Measurements from ENCODE around the gene KLF5. TPM values are rescaled to one million over a fixed set of nuclear protein-coding genes. Genes with fewer than 3 reads are reported as not detected.
A peak's percentile ranks its signal among the peaks of the same experiment; 100 is the strongest.
"Not testable (repeated sequence)": the region's sequence is repeated elsewhere in the genome, so short reads cannot be mapped to it uniquely, and the experiment has no call there.

KLF5 gene
- polyA plus RNA-seq, 1 donor = 179 TPM

DNA sequence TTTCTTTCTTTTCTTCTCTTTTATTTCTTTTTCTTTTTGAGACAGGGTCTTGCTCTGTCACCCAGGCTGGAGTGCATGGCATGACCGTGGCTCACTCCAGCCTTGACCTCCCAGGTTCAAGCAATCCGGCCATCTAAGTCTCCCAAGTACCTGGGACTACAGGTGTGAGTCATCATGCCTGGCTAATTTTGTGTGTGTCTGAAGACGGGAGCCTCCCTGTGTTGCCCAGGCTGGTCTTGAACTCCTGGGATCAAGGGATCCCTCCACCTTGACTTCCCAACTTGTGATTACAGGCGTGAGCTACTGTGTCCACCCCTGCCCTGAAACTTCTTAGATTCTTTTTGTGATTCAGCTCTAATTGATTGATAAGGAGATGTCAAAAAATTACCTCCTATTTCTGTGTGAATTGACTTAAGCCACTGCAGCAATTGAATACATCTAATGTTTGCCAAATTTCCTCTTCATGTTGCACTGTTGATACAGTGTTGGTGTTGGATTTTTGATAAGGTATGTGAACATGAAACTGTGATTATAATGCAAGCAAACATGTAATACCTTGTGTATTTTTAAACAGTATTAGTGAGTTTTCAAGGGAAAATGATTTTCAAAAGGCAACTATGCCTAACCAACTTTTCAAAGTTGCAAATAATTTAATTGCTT lies 22.6 kb downstream of the KLF5 start:
- H3K36me3 ChIP-seq (ENCODE audit: control insufficient read depth, insufficient read depth, low read length) = peaks cover 8% of the 10 kb centered on the region
- peak overlapping the region; percentile 35 for H3K27ac ChIP-seq (ENCODE audit: low read length)
- no peaks in the 10 kb centered on the region for H3K27me3 ChIP-seq (ENCODE audit: control insufficient read depth, insufficient read depth, low read length)
- WGBS (ENCODE audit: insufficient coverage, low lambda C conversion rate) = 83% methylated on average over 1 of the region's 4 CpGs
- peaks cover 16% of the 10 kb centered on the region for H3K4me1 ChIP-seq (ENCODE audit: control insufficient read depth, insufficient read depth, low read length)
- H3K4me3 ChIP-seq (ENCODE audit: low read length) = no peak overlapping the region
- H3K9me3 ChIP-seq (ENCODE audit: control insufficient read depth, low read depth, low read length) = no peaks in the 10 kb centered on the region
- peak in 1 of 2 donors; percentile 38 for DNase-seq

DNA sequence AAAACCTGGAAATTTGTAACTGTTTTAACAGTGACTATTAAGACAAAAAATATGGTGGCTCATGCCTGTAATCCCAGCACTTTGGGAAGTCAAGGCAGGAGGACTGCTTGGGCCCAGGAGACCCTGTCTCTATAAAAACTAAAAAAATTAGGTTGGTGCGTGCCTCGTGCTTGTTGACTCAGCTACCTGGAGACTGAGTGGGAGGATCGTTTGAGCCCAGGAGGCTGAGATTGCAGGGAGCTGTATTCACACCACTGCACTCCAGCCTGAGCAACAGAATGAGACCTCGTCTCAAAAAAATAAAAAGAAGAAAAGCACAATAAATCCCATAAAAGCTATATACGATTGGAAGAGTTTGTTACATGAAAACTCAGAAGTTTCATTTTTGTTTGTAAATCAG lies 23.7 kb downstream of the KLF5 start:
- H3K4me3 ChIP-seq (ENCODE audit: low read length) = no peak overlapping the region
- DNase-seq = no peak
- H3K36me3 ChIP-seq (ENCODE audit: control insufficient read depth, insufficient read depth, low read length) = peaks cover 3% of the 10 kb centered on the region
- H3K27me3 ChIP-seq (ENCODE audit: control insufficient read depth, insufficient read depth, low read length) = no peaks in the 10 kb centered on the region
- H3K4me1 ChIP-seq (ENCODE audit: control insufficient read depth, insufficient read depth, low read length) = peaks cover 16% of the 10 kb centered on the region
- no peak overlapping the region for H3K27ac ChIP-seq (ENCODE audit: low read length)
- 20% methylated on average over 1 of the region's 5 CpGs for WGBS (ENCODE audit: insufficient coverage, low lambda C conversion rate)
- H3K9me3 ChIP-seq (ENCODE audit: control insufficient read depth, low read depth, low read length) = no peaks in the 10 kb centered on the region

DNA sequence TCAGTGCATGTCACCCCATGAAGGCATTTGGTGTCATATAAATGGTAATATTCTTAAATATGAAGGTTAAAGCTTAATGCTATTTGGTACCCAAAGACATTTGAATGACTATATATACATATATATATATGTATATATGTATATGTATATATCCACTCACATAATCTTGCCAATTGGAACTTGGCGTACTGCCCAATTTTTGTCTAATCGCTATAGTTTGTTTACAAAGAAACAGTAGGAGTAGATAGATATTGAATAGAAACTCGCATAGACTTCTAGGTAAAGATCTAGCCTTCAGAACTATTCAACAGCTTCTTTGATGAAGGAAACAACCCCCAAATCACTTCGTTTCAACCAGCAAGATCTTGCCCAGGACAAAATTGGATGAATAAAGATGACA lies 24.1 kb downstream of the KLF5 start:
- H3K4me1 ChIP-seq (ENCODE audit: control insufficient read depth, insufficient read depth, low read length) = peaks cover 16% of the 10 kb centered on the region
- H3K9me3 ChIP-seq (ENCODE audit: control insufficient read depth, low read depth, low read length) = no peaks in the 10 kb centered on the region
- H3K27me3 ChIP-seq (ENCODE audit: control insufficient read depth, insufficient read depth, low read length) = no peaks in the 10 kb centered on the region
- WGBS (ENCODE audit: insufficient coverage, low lambda C conversion rate) = no CpG with 5 or more reads among the region's 4 CpGs
- H3K36me3 ChIP-seq (ENCODE audit: control insufficient read depth, insufficient read depth, low read length) = peaks cover 2% of the 10 kb centered on the region
- no peak overlapping the region for H3K27ac ChIP-seq (ENCODE audit: low read length)
- H3K4me3 ChIP-seq (ENCODE audit: low read length) = no peak overlapping the region
- DNase-seq = no peak

DNA sequence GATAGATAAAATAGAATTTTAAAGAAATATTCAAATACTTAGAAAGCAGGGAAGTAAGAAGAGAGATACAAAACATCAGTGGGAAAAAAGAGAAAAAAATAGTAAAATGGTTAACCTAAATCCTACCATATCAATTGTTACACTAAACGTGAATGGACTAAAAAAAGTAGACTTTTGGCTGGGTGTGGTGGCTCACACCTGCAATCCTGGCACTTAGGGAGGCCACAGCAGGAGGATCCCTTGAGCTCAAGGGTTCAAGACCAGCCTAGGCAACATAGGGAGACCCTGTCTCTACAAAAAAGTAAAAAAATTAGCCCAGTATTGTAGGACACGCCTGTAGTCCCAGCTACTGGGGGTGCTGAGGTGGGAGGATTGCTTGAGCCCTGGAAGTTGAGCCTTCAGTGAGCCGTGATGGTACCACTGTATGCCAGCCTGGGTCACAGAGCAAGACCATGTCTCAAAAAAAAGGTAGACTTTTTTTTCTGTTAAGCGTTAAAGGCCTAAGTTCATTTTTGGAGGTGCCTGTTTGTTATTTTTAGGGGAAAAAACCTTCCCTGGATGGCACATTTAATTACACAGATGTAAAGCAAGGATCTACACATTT lies 29.6 kb downstream of the KLF5 start:
- peaks cover 5% of the 10 kb centered on the region for H3K4me1 ChIP-seq (ENCODE audit: control insufficient read depth, insufficient read depth, low read length)
- no peak overlapping the region for H3K27ac ChIP-seq (ENCODE audit: low read length)
- no peaks in the 10 kb centered on the region for H3K27me3 ChIP-seq (ENCODE audit: control insufficient read depth, insufficient read depth, low read length)
- no peak for DNase-seq
- whole genome bisulfite sequencing (ENCODE audit: insufficient coverage, low lambda C conversion rate) = 100% methylated on average over 1 of the region's 4 CpGs
- H3K4me3 ChIP-seq (ENCODE audit: low read length) = no peak overlapping the region
- H3K36me3 ChIP-seq (ENCODE audit: control insufficient read depth, insufficient read depth, low read length) = no peaks in the 10 kb centered on the region
- peaks cover 4% of the 10 kb centered on the region for H3K9me3 ChIP-seq (ENCODE audit: control insufficient read depth, low read depth, low read length)

DNA sequence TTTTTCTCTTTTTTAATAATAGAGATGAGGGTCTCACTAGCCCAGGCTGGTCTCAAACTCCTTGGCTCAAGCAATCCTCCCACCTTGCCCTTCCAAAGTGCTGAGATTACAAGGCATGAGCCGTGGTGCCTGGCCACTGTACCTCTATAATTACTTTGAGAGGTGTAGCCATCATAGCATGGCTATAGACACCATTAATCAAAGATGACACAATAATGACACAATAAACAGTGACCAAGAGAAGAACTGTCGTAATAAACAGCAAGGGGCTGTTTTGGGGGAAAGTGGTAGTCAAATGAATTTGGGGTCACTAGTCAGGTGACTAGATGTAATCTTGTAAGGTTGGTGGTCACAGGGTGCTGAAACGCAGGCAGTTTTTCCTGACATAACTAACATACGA lies 30.4 kb downstream of the KLF5 start:
- peaks cover 5% of the 10 kb centered on the region for H3K4me1 ChIP-seq (ENCODE audit: control insufficient read depth, insufficient read depth, low read length)
- H3K27me3 ChIP-seq (ENCODE audit: control insufficient read depth, insufficient read depth, low read length) = no peaks in the 10 kb centered on the region
- H3K4me3 ChIP-seq (ENCODE audit: low read length) = no peak overlapping the region
- no peak for DNase-seq
- no peak overlapping the region for H3K27ac ChIP-seq (ENCODE audit: low read length)
- H3K36me3 ChIP-seq (ENCODE audit: control insufficient read depth, insufficient read depth, low read length) = no peaks in the 10 kb centered on the region
- H3K9me3 ChIP-seq (ENCODE audit: control insufficient read depth, low read depth, low read length) = peaks cover 4% of the 10 kb centered on the region
- no CpG with 5 or more reads among the region's 4 CpGs for WGBS (ENCODE audit: insufficient coverage, low lambda C conversion rate)

DNA sequence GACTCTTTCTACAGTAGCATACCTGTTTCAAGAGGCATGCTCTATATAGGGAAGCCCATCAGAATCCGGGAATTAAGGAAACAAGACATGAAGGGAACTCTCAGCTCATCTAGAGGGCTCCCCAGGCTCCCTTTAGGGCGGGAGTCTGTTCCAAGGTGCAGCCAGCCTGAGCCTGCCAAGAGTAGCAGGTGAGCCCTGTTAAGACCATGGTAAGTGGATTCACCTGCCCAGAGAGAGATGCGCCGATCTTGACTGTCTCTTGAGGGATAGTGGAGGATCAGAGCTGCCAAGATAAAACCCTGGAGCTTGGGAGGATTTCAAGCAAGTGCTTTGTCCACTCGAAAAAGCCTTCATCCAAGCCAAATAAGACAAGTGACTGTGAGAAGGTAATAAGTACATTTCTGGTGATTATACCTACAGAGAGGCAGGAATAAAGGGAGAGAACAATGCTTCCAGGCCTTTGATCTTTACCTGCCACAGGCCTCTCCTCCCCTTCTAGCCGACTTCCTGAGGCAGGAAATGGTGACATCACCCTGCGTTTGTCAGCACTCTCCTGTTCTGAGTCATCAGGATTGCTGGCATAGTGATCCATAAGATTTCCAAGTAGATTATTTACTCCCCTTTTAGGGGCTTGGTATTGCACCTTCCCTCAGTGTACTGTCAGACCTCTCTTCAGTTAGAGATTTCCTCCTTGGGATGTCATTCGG lies 31.5 kb downstream of the KLF5 start:
- peak overlapping the region; percentile 94 for H3K27ac ChIP-seq (ENCODE audit: low read length)
- peaks cover 4% of the 10 kb centered on the region for H3K9me3 ChIP-seq (ENCODE audit: control insufficient read depth, low read depth, low read length)
- peak; percentile 90 to 94 for DNase-seq
- no peaks in the 10 kb centered on the region for H3K27me3 ChIP-seq (ENCODE audit: control insufficient read depth, insufficient read depth, low read length)
- no peak overlapping the region for H3K4me3 ChIP-seq (ENCODE audit: low read length)
- no peaks in the 10 kb centered on the region for H3K36me3 ChIP-seq (ENCODE audit: control insufficient read depth, insufficient read depth, low read length)
- no CpG with 5 or more reads among the region's 8 CpGs for WGBS (ENCODE audit: insufficient coverage, low lambda C conversion rate)
- peaks cover 5% of the 10 kb centered on the region for H3K4me1 ChIP-seq (ENCODE audit: control insufficient read depth, insufficient read depth, low read length)

DNA sequence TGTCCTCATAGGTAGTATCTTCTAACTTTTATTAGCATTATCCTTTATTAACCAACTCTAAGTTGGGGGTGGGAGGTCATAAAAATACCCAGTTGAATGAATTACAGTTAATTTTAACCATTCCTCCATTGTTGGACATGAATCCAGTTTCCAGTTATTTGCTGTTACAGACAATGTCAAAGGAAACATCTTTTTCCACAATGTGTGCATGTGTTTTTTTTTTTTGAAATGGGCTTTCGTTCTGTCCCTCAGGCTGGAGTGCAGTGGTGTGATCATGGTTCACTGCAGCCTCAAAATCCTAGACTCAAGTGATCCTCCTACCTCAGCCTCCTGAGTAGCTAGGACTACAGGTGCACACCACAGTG lies 32.0 kb downstream of the KLF5 start:
- peaks cover 4% of the 10 kb centered on the region for H3K9me3 ChIP-seq (ENCODE audit: control insufficient read depth, low read depth, low read length)
- peak overlapping the region; percentile 94 for H3K27ac ChIP-seq (ENCODE audit: low read length)
- DNase-seq = no peak
- H3K27me3 ChIP-seq (ENCODE audit: control insufficient read depth, insufficient read depth, low read length) = no peaks in the 10 kb centered on the region
- no peak overlapping the region for H3K4me3 ChIP-seq (ENCODE audit: low read length)
- WGBS (ENCODE audit: insufficient coverage, low lambda C conversion rate) = no CpG with 5 or more reads among the region's 1 CpG
- H3K4me1 ChIP-seq (ENCODE audit: control insufficient read depth, insufficient read depth, low read length) = peaks cover 5% of the 10 kb centered on the region
- H3K36me3 ChIP-seq (ENCODE audit: control insufficient read depth, insufficient read depth, low read length) = no peaks in the 10 kb centered on the region

DNA sequence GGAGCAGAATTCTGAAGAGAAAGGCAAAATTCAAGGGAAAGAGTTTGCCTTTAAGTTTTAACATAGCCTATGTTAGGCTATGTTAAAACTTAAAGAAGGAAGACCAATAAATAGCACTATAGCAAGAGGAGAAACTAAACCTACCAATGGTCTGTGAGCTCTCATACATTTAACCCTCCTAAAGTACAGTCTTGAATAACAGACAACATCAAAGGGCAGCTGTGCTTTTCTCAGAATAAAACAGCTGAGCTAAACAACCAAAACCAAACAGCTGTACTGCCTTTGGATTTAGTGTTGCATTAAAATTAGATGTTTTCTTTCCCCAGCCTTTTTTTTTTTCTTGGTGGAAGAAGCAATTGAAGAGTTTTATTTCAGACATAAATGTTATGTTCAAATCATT lies 34.0 kb downstream of the KLF5 start:
- no peak for DNase-seq
- Histone ChIP-seq H3K4me1 (ENCODE audit: control insufficient read depth, insufficient read depth, low read length) (peaks cover 5% of the 10 kb centered on the region), H3K27me3 (ENCODE audit: control insufficient read depth, insufficient read depth, low read length) (no peaks in the 10 kb centered on the region), H3K9me3 (ENCODE audit: control insufficient read depth, low read depth, low read length) (peaks cover 4% of the 10 kb centered on the region), H3K4me3 (ENCODE audit: low read length) (no peak overlapping the region), H3K36me3 (ENCODE audit: control insufficient read depth, insufficient read depth, low read length) (no peaks in the 10 kb centered on the region), H3K27ac (ENCODE audit: low read length) (no peak overlapping the region)

DNA sequence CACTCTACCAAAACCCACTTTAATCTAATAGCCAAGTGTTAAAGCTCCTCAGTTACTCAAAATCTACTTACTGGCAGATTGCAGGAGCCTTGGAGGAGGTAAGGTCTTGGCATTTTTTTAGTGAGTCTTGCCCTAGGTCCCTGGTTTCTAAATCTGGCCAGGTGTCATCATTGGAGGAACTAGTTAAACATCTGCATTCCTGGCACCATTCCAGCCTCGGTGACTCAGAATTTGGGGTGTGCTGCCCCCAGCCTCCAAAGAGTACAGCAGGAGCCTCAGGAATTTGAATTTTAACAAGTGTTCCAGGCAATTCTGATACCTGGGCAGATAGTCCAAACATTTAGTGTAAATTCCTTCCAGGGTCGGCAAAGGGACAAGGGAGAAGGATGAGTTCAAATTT lies 37.4 kb downstream of the KLF5 start:
- no peaks in the 10 kb centered on the region for H3K36me3 ChIP-seq (ENCODE audit: control insufficient read depth, insufficient read depth, low read length)
- no peaks in the 10 kb centered on the region for H3K27me3 ChIP-seq (ENCODE audit: control insufficient read depth, insufficient read depth, low read length)
- H3K4me1 ChIP-seq (ENCODE audit: control insufficient read depth, insufficient read depth, low read length) = no peaks in the 10 kb centered on the region
- no peak for DNase-seq
- no CpG with 5 or more reads among the region's 2 CpGs for WGBS (ENCODE audit: insufficient coverage, low lambda C conversion rate)
- no peak overlapping the region for H3K4me3 ChIP-seq (ENCODE audit: low read length)
- H3K9me3 ChIP-seq (ENCODE audit: control insufficient read depth, low read depth, low read length) = no peaks in the 10 kb centered on the region
- H3K27ac ChIP-seq (ENCODE audit: low read length) = no peak overlapping the region

DNA sequence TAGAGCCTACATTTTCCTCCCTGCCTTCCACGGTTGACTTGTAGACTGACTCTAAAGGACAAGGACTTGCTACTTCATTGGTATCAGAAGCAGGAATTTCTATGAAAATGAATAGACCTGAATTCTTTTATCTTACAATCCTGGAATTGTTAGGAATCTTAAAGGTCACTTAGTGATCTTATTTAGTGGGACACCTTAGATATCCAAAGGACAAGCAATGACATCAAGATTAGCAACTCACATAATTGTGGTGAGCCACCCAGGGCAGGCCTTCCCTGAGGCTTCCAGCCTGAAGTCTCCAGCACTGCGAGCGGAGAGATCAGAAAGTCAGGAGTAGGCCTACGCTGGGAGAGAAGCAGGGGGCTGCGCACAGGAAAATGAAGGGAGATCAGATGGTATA lies 37.8 kb downstream of the KLF5 start:
- no peak for DNase-seq
- Histone ChIP-seq H3K4me3 (ENCODE audit: low read length) (no peak overlapping the region), H3K4me1 (ENCODE audit: control insufficient read depth, insufficient read depth, low read length) (no peaks in the 10 kb centered on the region), H3K9me3 (ENCODE audit: control insufficient read depth, low read depth, low read length) (no peaks in the 10 kb centered on the region), H3K27me3 (ENCODE audit: control insufficient read depth, insufficient read depth, low read length) (no peaks in the 10 kb centered on the region), H3K36me3 (ENCODE audit: control insufficient read depth, insufficient read depth, low read length) (no peaks in the 10 kb centered on the region), H3K27ac (ENCODE audit: low read length) (no peak overlapping the region)
- no CpG with 5 or more reads among the region's 5 CpGs for WGBS (ENCODE audit: insufficient coverage, low lambda C conversion rate)

DNA sequence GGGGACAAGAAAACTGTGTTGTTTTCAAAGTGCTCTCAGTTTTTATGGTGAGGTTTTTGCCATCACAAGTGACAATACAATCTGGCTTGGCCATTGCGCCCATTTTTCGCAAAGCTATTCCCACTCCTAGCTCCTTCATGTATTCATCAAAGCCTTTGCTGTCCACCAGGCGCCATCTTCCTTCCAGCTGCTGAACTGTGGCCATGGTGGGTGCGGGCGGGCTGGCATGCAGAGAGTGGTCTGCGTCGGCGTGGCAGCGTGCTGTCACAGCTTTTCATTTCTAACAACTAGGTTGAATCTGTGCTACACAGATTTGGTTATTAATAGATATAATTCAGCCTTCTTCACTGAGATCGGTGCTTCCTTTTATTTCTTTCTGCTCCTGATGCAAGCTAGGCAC lies 42.0 kb downstream of the KLF5 start:
- not testable (repeated sequence) for DNase-seq; H3K4me1 ChIP-seq (ENCODE audit: control insufficient read depth, insufficient read depth, low read length); H3K4me3 ChIP-seq (ENCODE audit: low read length); H3K27me3 ChIP-seq (ENCODE audit: control insufficient read depth, insufficient read depth, low read length); H3K36me3 ChIP-seq (ENCODE audit: control insufficient read depth, insufficient read depth, low read length); H3K9me3 ChIP-seq (ENCODE audit: control insufficient read depth, low read depth, low read length); H3K27ac ChIP-seq (ENCODE audit: low read length)
- no CpG with 5 or more reads among the region's 10 CpGs for WGBS (ENCODE audit: insufficient coverage, low lambda C conversion rate)
